ENCODE data around the gene RP2.

The RP2 gene

GRCh38 chrX:46922611-46923010 lies 85.8 kb downstream of the RP2 start:
- no peak for DNase-seq

GRCh38 chrX:46927718-46928117 lies 90.9 kb downstream of the RP2 start:
- DNase-seq: no peak

GRCh38 chrX:46929439-46930261 lies 92.8 kb downstream of the RP2 start:
- DNase-seq: no peak
